ENCODE measurements around the gene TAS2R1.

The TAS2R1 gene, protein sequence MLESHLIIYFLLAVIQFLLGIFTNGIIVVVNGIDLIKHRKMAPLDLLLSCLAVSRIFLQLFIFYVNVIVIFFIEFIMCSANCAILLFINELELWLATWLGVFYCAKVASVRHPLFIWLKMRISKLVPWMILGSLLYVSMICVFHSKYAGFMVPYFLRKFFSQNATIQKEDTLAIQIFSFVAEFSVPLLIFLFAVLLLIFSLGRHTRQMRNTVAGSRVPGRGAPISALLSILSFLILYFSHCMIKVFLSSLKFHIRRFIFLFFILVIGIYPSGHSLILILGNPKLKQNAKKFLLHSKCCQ

DNA sequence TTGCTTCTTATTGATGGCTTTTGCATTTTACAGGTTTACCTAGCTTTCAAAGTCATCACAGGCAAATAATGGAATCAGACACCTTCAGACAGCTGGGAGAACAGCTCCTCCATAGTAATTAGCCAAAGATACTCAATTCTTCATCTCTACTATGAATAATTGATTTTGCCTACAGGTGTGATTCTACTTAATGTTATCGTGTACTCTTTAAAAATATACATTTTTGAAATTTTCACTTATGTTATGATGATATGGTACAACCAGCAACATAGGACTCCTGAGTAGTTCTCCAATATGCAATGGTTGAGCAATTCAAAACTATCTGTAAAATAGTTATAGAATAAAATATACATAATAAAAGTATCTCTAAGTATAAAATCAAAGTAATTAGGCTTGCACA is at the start of gene TAS2R1:
Gene TAS2R1, minus strand, starts transcription at position 101 of the 400 bp plus-strand sequence. CDS start 319 bp downstream, outside the sequence.
- no peak within 1 kb of the TSS for H3K4me3 ChIP-seq (ENCODE audit: low read length)
- H3K27me3 ChIP-seq (ENCODE audit: control insufficient read depth, insufficient read depth, low read length) = no peaks in the 10 kb centered on the region
- peaks cover 3% of the 10 kb centered on the region for H3K9me3 ChIP-seq (ENCODE audit: control insufficient read depth, low read depth, low read length)
- H3K27ac ChIP-seq (ENCODE audit: low read length) = no peak within 1 kb of the TSS
- H3K36me3 ChIP-seq (ENCODE audit: control insufficient read depth, low read depth, low read length) = no peaks in the 10 kb centered on the region
- no peaks in the 10 kb centered on the region for H3K4me1 ChIP-seq (ENCODE audit: control insufficient read depth, low read depth, low read length)
- H3K9ac ChIP-seq (ENCODE audit: low read length) = no peak within 1 kb of the TSS

GRCh38 chr5:9670371-9670770 is 40.2 kb upstream of the TAS2R1 start:
- Histone ChIP-seq H3K9ac (ENCODE audit: low read length) (no peak overlapping the region), H3K4me1 (ENCODE audit: control insufficient read depth, low read depth, low read length) (peaks cover 4% of the 10 kb centered on the region), H3K27me3 (ENCODE audit: control insufficient read depth, insufficient read depth, low read length) (no peaks in the 10 kb centered on the region), H3K4me3 (ENCODE audit: low read length) (no peak overlapping the region), H3K27ac (ENCODE audit: low read length) (no peak overlapping the region), H3K9me3 (ENCODE audit: control insufficient read depth, low read depth, low read length) (no peaks in the 10 kb centered on the region), H3K36me3 (ENCODE audit: control insufficient read depth, low read depth, low read length) (no peaks in the 10 kb centered on the region)

DNA sequence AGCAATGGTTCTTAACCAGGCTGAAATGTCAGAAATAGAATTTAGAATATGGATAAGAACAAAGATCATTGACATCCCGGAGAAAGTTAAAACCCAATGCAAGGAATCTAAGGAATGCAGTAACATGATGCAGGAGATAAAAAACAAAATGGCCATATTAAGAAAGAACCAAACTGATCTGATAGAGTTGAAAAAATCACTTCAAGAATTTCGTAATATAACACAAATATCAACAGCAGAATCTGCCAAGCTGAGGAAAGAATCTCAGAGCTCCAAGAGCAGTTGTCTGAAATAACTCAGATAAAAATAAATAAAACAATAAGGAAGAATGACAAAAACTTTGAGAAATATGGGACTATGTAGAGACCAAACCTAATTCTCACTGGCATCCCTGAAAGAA is 37.8 kb upstream of the TAS2R1 start:
- Histone ChIP-seq H3K36me3 (ENCODE audit: control insufficient read depth, low read depth, low read length) (no peaks in the 10 kb centered on the region), H3K4me3 (ENCODE audit: low read length) (no peak overlapping the region), H3K4me1 (ENCODE audit: control insufficient read depth, low read depth, low read length) (peaks cover 4% of the 10 kb centered on the region), H3K27ac (ENCODE audit: low read length) (no peak overlapping the region), H3K9ac (ENCODE audit: low read length) (no peak overlapping the region), H3K27me3 (ENCODE audit: control insufficient read depth, insufficient read depth, low read length) (no peaks in the 10 kb centered on the region), H3K9me3 (ENCODE audit: control insufficient read depth, low read depth, low read length) (no peaks in the 10 kb centered on the region)

DNA sequence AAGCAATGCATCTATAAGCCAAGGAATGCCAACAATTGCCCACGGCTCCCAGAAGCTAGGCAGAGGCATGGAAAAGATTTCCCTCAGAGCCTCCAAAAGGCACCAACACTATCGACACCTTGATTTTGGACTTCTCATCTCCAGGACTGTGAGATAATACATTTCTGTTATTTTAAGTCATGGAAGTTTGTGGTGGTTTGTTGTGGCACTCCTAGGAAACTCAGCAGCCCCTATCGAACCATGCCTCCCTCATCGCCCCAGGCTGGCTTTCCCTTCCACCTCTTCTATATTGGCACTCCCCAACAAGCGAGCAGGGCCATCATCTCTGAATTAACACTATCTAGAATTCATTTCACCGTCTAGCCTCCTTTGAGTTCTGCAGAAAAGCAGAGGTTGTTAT is 33.7 kb upstream of the TAS2R1 start:
- Histone ChIP-seq H3K27me3 (ENCODE audit: control insufficient read depth, insufficient read depth, low read length) (no peaks in the 10 kb centered on the region), H3K4me1 (ENCODE audit: control insufficient read depth, low read depth, low read length) (peaks cover 4% of the 10 kb centered on the region), H3K36me3 (ENCODE audit: control insufficient read depth, low read depth, low read length) (no peaks in the 10 kb centered on the region), H3K27ac (ENCODE audit: low read length) (no peak overlapping the region), H3K9me3 (ENCODE audit: control insufficient read depth, low read depth, low read length) (no peaks in the 10 kb centered on the region), H3K9ac (ENCODE audit: low read length) (no peak overlapping the region), H3K4me3 (ENCODE audit: low read length) (no peak overlapping the region)

GRCh38 chr5:9661316-9662015 is 31.3 kb upstream of the TAS2R1 start:
- H3K4me3 ChIP-seq (ENCODE audit: low read length) = no peak overlapping the region
- no peaks in the 10 kb centered on the region for H3K27me3 ChIP-seq (ENCODE audit: control insufficient read depth, insufficient read depth, low read length)
- H3K9ac ChIP-seq (ENCODE audit: low read length) = no peak overlapping the region
- H3K27ac ChIP-seq (ENCODE audit: low read length) = no peak overlapping the region
- H3K9me3 ChIP-seq (ENCODE audit: control insufficient read depth, low read depth, low read length) = no peaks in the 10 kb centered on the region
- peaks cover 3% of the 10 kb centered on the region for H3K4me1 ChIP-seq (ENCODE audit: control insufficient read depth, low read depth, low read length)
- H3K36me3 ChIP-seq (ENCODE audit: control insufficient read depth, low read depth, low read length) = no peaks in the 10 kb centered on the region

GRCh38 chr5:9658706-9659105 is 28.6 kb upstream of the TAS2R1 start:
- Histone ChIP-seq H3K27me3 (ENCODE audit: control insufficient read depth, insufficient read depth, low read length) (no peaks in the 10 kb centered on the region), H3K4me1 (ENCODE audit: control insufficient read depth, low read depth, low read length) (no peaks in the 10 kb centered on the region), H3K9me3 (ENCODE audit: control insufficient read depth, low read depth, low read length) (no peaks in the 10 kb centered on the region), H3K4me3 (ENCODE audit: low read length) (no peak overlapping the region), H3K9ac (ENCODE audit: low read length) (no peak overlapping the region), H3K27ac (ENCODE audit: low read length) (no peak overlapping the region), H3K36me3 (ENCODE audit: control insufficient read depth, low read depth, low read length) (no peaks in the 10 kb centered on the region)

GRCh38 chr5:9657819-9658218 is 27.7 kb upstream of the TAS2R1 start:
- Histone ChIP-seq H3K4me3 (ENCODE audit: low read length) (no peak overlapping the region), H3K9me3 (ENCODE audit: control insufficient read depth, low read depth, low read length) (no peaks in the 10 kb centered on the region), H3K27ac (ENCODE audit: low read length) (no peak overlapping the region), H3K4me1 (ENCODE audit: control insufficient read depth, low read depth, low read length) (no peaks in the 10 kb centered on the region), H3K27me3 (ENCODE audit: control insufficient read depth, insufficient read depth, low read length) (no peaks in the 10 kb centered on the region), H3K36me3 (ENCODE audit: control insufficient read depth, low read depth, low read length) (no peaks in the 10 kb centered on the region), H3K9ac (ENCODE audit: low read length) (no peak overlapping the region)

- no peak overlapping the region for H3K27ac ChIP-seq (ENCODE audit: low read length)
- no peak overlapping the region for H3K4me3 ChIP-seq (ENCODE audit: low read length)
- no peaks in the 10 kb centered on the region for H3K36me3 ChIP-seq (ENCODE audit: control insufficient read depth, low read depth, low read length)
- no peak overlapping the region for H3K9ac ChIP-seq (ENCODE audit: low read length)
- H3K27me3 ChIP-seq (ENCODE audit: control insufficient read depth, insufficient read depth, low read length) = no peaks in the 10 kb centered on the region
- H3K4me1 ChIP-seq (ENCODE audit: control insufficient read depth, low read depth, low read length) = no peaks in the 10 kb centered on the region
- no peaks in the 10 kb centered on the region for H3K9me3 ChIP-seq (ENCODE audit: control insufficient read depth, low read depth, low read length)
Observed at GRCh38 chr5:9655641-9656040, 25.5 kb upstream of the TAS2R1 start.

- no peak overlapping the region for H3K4me3 ChIP-seq (ENCODE audit: low read length)
- H3K27me3 ChIP-seq (ENCODE audit: control insufficient read depth, insufficient read depth, low read length) = no peaks in the 10 kb centered on the region
- no peaks in the 10 kb centered on the region for H3K9me3 ChIP-seq (ENCODE audit: control insufficient read depth, low read depth, low read length)
- H3K9ac ChIP-seq (ENCODE audit: low read length) = no peak overlapping the region
- H3K36me3 ChIP-seq (ENCODE audit: control insufficient read depth, low read depth, low read length) = no peaks in the 10 kb centered on the region
- H3K27ac ChIP-seq (ENCODE audit: low read length) = no peak overlapping the region
- no peaks in the 10 kb centered on the region for H3K4me1 ChIP-seq (ENCODE audit: control insufficient read depth, low read depth, low read length)
Observed at GRCh38 chr5:9654886-9655285, 24.7 kb upstream of the TAS2R1 start.

DNA sequence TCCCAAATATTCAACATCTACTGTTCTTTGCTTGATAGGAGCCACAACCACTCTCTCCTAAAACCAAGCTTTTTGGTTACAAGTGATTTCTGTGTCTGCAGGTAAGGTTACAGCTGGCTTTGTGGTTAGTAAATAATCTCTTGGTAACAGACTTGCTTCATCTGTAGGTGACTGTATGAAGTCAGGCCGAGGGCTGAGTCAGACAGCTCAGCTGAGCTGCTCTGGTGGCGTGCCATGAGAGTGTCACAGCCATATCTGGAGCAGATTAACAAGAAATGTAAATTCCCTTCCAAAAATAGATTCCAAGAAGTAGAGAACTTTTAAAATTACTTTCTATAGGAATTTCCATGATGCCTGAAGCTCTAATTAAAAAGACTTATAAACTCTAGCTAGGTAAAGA is 23.7 kb upstream of the TAS2R1 start:
- Histone ChIP-seq H3K4me3 (ENCODE audit: low read length) (no peak overlapping the region), H3K27me3 (ENCODE audit: control insufficient read depth, insufficient read depth, low read length) (no peaks in the 10 kb centered on the region), H3K36me3 (ENCODE audit: control insufficient read depth, low read depth, low read length) (no peaks in the 10 kb centered on the region), H3K9me3 (ENCODE audit: control insufficient read depth, low read depth, low read length) (no peaks in the 10 kb centered on the region), H3K4me1 (ENCODE audit: control insufficient read depth, low read depth, low read length) (no peaks in the 10 kb centered on the region), H3K27ac (ENCODE audit: low read length) (no peak overlapping the region), H3K9ac (ENCODE audit: low read length) (no peak overlapping the region)

- Histone ChIP-seq H3K27ac (ENCODE audit: low read length) (no peak overlapping the region), H3K27me3 (ENCODE audit: control insufficient read depth, insufficient read depth, low read length) (no peaks in the 10 kb centered on the region), H3K4me3 (ENCODE audit: low read length) (no peak overlapping the region), H3K9me3 (ENCODE audit: control insufficient read depth, low read depth, low read length) (no peaks in the 10 kb centered on the region), H3K9ac (ENCODE audit: low read length) (no peak overlapping the region), H3K36me3 (ENCODE audit: control insufficient read depth, low read depth, low read length) (no peaks in the 10 kb centered on the region), H3K4me1 (ENCODE audit: control insufficient read depth, low read depth, low read length) (no peaks in the 10 kb centered on the region)
Observed at GRCh38 chr5:9653061-9653460, 22.9 kb upstream of the TAS2R1 start.

DNA sequence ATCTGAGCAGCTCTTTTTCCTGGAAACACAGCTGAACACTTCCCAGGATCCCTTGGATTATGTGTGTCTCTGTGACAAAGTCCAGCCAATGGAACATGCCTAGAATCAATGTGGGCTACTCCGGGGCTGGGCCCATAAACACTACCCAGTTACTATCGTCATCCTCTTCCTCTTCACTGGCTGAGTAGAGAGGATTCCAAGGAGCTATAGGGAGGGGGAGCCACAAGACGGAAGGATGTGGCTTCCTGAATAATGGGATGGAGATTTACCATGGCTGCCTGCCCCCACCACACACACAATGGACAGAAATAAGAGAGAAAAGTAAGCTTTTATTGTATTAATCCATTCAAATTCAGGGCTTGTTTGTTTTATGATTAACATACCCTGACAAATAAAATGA is 22.1 kb upstream of the TAS2R1 start:
- H3K27me3 ChIP-seq (ENCODE audit: control insufficient read depth, insufficient read depth, low read length) = no peaks in the 10 kb centered on the region
- H3K9ac ChIP-seq (ENCODE audit: low read length) = no peak overlapping the region
- no peaks in the 10 kb centered on the region for H3K36me3 ChIP-seq (ENCODE audit: control insufficient read depth, low read depth, low read length)
- H3K27ac ChIP-seq (ENCODE audit: low read length) = no peak overlapping the region
- H3K4me1 ChIP-seq (ENCODE audit: control insufficient read depth, low read depth, low read length) = no peaks in the 10 kb centered on the region
- no peak overlapping the region for H3K4me3 ChIP-seq (ENCODE audit: low read length)
- no peaks in the 10 kb centered on the region for H3K9me3 ChIP-seq (ENCODE audit: control insufficient read depth, low read depth, low read length)
